ENCODE measurements around the gene TMEM117. TPM values are rescaled to one million over a fixed set of nuclear protein-coding genes. Genes with fewer than 3 reads are reported as not detected.

Gene TMEM117
- total RNA-seq, 5 donors from 2014 or later (not counting 1 experiment from before 2014, with no cell fraction given), result 3.3 to 4.4 (median 3.9) TPM

GRCh38 chr12:44286821-44287505, 451.1 kb downstream of the TMEM117 start:
- ATAC-seq (replicated peaks in 1 of 4) (no peak), DNase-seq (no peak)
- CTCF ChIA-PET, result no interaction called here
- Mint-ChIP-seq H3K36me3 (no peaks in the 10 kb centered on the region), H3K27ac (no peak overlapping the region), H3K4me3 (no peak overlapping the region), H3K27me3 (no peaks in the 10 kb centered on the region), H3K4me1 (peaks cover 18 to 20% (median 18%) of the 10 kb centered on the region in 3 donors), H3K9me3 (peaks cover 0 to 4% (median 3%) of the 10 kb centered on the region in 3 donors)
- Histone ChIP-seq H3K9me3 (no peaks in the 10 kb centered on the region), H3K4me1 (ENCODE audit: control insufficient read depth in 1 of 2, extremely low read depth in 1 of 2, insufficient read depth in 2 of 2, low read length in 2 of 2) (no peaks in the 10 kb centered on the region), H3K27ac (ENCODE audit: low read length) (no peak overlapping the region), H3K27me3 (replicated peaks in 1 of 2; ENCODE audit: control insufficient read depth in 2 of 2, extremely low read depth in 1 of 2, insufficient read depth in 2 of 2, low read length in 1 of 2) (no peaks in the 10 kb centered on the region), H3K4me3 (ENCODE audit: control insufficient read depth in 1 of 2, extremely low read depth in 1 of 2, low read length in 1 of 2) (no peak overlapping the region), H3K36me3 (ENCODE audit: control insufficient read depth in 2 of 2, extremely low read depth in 1 of 2, insufficient read depth in 1 of 2, low read length in 1 of 2) (no peaks in the 10 kb centered on the region)
- no CpG with 5 or more reads among the region's 2 CpGs for WGBS (ENCODE audit: insufficient coverage)
- POLR2A ChIA-PET, result no interaction called here

- H3K36me3 ChIP-seq (ENCODE audit: control insufficient read depth in 2 of 2, extremely low read depth in 1 of 2, insufficient read depth in 1 of 2, low read length in 1 of 2), result no peaks in the 10 kb centered on the region
- no peaks in the 10 kb centered on the region for H3K9me3 ChIP-seq
- H3K27me3 ChIP-seq (replicated peaks in 1 of 2; ENCODE audit: control insufficient read depth in 2 of 2, extremely low read depth in 1 of 2, insufficient read depth in 2 of 2, low read length in 1 of 2), result no peaks in the 10 kb centered on the region
- Mint-ChIP-seq H3K4me1 (peaks cover 18 to 20% (median 18%) of the 10 kb centered on the region in 3 donors), H3K4me3 (no peak overlapping the region), H3K27ac (no peak overlapping the region), H3K27me3 (no peaks in the 10 kb centered on the region), H3K9me3 (peaks cover 3 to 8% (median 8%) of the 10 kb centered on the region in 3 donors), H3K36me3 (no peaks in the 10 kb centered on the region)
- no peak overlapping the region for H3K4me3 ChIP-seq (ENCODE audit: control insufficient read depth in 1 of 2, extremely low read depth in 1 of 2, low read length in 1 of 2)
- H3K27ac ChIP-seq (ENCODE audit: low read length), result no peak overlapping the region
- H3K4me1 ChIP-seq (ENCODE audit: control insufficient read depth in 1 of 2, extremely low read depth in 1 of 2, insufficient read depth in 2 of 2, low read length in 2 of 2), result no peaks in the 10 kb centered on the region
- CTCF ChIA-PET, result no interaction called here
- POLR2A ChIA-PET, result no interaction called here
- ATAC-seq (replicated peaks in 1 of 4), result no peak
- no peak for DNase-seq
These were observed 451.7 kb downstream of the TMEM117 start for GRCh38 chr12:44287545-44287944.

DNA sequence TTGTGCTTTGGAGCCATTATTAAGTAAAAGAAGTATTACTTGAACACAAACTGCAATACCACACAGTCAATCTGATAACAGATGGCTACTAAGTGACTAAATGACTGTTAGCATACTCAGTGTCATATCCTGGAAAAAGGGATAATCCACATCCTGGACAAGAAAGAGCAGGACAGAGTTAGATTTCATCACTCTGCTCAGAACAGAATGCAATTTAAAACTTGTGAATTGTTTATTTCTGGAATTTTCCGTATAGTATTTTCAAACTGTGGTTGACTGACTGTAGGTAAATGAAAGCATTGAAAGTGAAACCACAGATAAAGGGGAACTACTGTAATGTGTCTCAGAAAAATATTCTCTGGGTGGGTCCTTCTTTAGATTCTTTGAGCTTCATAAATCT, 458.8 kb downstream of the TMEM117 start:
- Histone ChIP-seq H3K36me3 (ENCODE audit: control insufficient read depth in 2 of 2, extremely low read depth in 1 of 2, insufficient read depth in 1 of 2, low read length in 1 of 2) (no peaks in the 10 kb centered on the region), H3K9me3 (no peaks in the 10 kb centered on the region), H3K27ac (ENCODE audit: low read length) (no peak overlapping the region), H3K4me3 (ENCODE audit: control insufficient read depth in 1 of 2, extremely low read depth in 1 of 2, low read length in 1 of 2) (no peak overlapping the region), H3K27me3 (replicated peaks in 1 of 2; ENCODE audit: control insufficient read depth in 2 of 2, extremely low read depth in 1 of 2, insufficient read depth in 2 of 2, low read length in 1 of 2) (no peaks in the 10 kb centered on the region), H3K4me1 (ENCODE audit: control insufficient read depth in 1 of 2, extremely low read depth in 1 of 2, insufficient read depth in 2 of 2, low read length in 2 of 2) (no peaks in the 10 kb centered on the region)
- no peak overlapping the region for H3K27ac Mint-ChIP-seq
- ChIA-PET CTCF (no interaction called here), POLR2A (no interaction called here)
- no peaks in the 10 kb centered on the region for H3K4me1 Mint-ChIP-seq
- no peaks in the 10 kb centered on the region for H3K27me3 Mint-ChIP-seq
- WGBS (ENCODE audit: insufficient coverage), result 33% methylated on average over 1 of the region's 1 CpG
- ATAC-seq (replicated peaks in 1 of 4), result no peak
- H3K36me3 Mint-ChIP-seq, result peaks cover 12% of the 10 kb centered on the region
- H3K9me3 Mint-ChIP-seq, result peaks cover 14 to 23% (median 18%) of the 10 kb centered on the region in 3 donors
- H3K4me3 Mint-ChIP-seq, result no peak overlapping the region
- no peak for DNase-seq

GRCh38 chr12:44295958-44296623, 460.2 kb downstream of the TMEM117 start:
- Mint-ChIP-seq H3K4me3 (no peak overlapping the region), H3K27ac (no peak overlapping the region), H3K4me1 (no peaks in the 10 kb centered on the region), H3K36me3 (peaks cover 16% of the 10 kb centered on the region), H3K27me3 (no peaks in the 10 kb centered on the region), H3K9me3 (peaks cover 14 to 19% (median 15%) of the 10 kb centered on the region in 3 donors)
- ChIA-PET CTCF (no interaction called here), POLR2A (no interaction called here)
- Histone ChIP-seq H3K4me3 (ENCODE audit: control insufficient read depth in 1 of 2, extremely low read depth in 1 of 2, low read length in 1 of 2) (no peak overlapping the region), H3K4me1 (ENCODE audit: control insufficient read depth in 1 of 2, extremely low read depth in 1 of 2, insufficient read depth in 2 of 2, low read length in 2 of 2) (no peaks in the 10 kb centered on the region), H3K36me3 (ENCODE audit: control insufficient read depth in 2 of 2, extremely low read depth in 1 of 2, insufficient read depth in 1 of 2, low read length in 1 of 2) (no peaks in the 10 kb centered on the region), H3K27ac (ENCODE audit: low read length) (no peak overlapping the region), H3K27me3 (replicated peaks in 1 of 2; ENCODE audit: control insufficient read depth in 2 of 2, extremely low read depth in 1 of 2, insufficient read depth in 2 of 2, low read length in 1 of 2) (no peaks in the 10 kb centered on the region), H3K9me3 (no peaks in the 10 kb centered on the region)
- 86% methylated on average over 4 of the region's 4 CpGs for WGBS (ENCODE audit: insufficient coverage)
- ATAC-seq (replicated peaks in 1 of 4) (no peak), DNase-seq (no peak)

DNA sequence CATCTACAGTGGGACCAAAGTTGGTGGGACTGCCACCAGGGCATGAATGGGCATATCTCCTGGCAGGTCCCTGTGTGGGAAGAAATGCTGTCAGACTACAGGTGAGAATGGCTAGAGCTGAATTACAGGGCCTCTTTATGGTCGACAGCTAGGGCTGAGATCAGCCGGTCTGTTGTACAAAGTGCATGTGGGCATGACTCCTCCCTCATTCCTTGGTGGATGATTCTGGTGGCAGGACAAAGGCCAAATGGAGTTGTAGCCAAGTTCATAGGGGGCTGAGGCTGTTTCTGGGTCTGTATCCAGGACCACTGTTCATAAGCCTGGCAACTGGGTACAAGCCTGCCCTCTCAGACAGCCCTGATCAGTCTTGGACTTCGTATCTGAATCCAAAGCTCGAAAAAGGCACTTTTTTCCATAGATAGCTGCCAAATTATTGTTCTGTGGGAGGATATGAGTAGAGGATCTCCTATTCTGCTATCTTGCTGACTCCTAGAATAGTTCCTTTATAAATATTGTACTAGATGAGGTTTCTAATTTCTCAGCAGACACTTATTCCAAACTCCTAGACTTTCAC, 460.8 kb downstream of the TMEM117 start:
- no peaks in the 10 kb centered on the region for H3K27me3 ChIP-seq (replicated peaks in 1 of 2; ENCODE audit: control insufficient read depth in 2 of 2, extremely low read depth in 1 of 2, insufficient read depth in 2 of 2, low read length in 1 of 2)

GRCh38 chr12:44299524-44299923, 463.6 kb downstream of the TMEM117 start:
- WGBS (ENCODE audit: insufficient coverage), result 90% methylated on average over 3 of the region's 3 CpGs
- no peaks in the 10 kb centered on the region for H3K36me3 ChIP-seq (ENCODE audit: control insufficient read depth in 2 of 2, extremely low read depth in 1 of 2, insufficient read depth in 1 of 2, low read length in 1 of 2)
- CTCF ChIA-PET, result no interaction called here
- peaks cover 32% of the 10 kb centered on the region for H3K36me3 Mint-ChIP-seq
- POLR2A ChIA-PET, result no interaction called here
- H3K9me3 ChIP-seq, result no peaks in the 10 kb centered on the region
- ATAC-seq (replicated peaks in 1 of 4) (no peak), DNase-seq (no peak)
- no peak overlapping the region for H3K4me3 ChIP-seq (ENCODE audit: control insufficient read depth in 1 of 2, extremely low read depth in 1 of 2, low read length in 1 of 2)
- no peak overlapping the region for H3K4me3 Mint-ChIP-seq
- no peaks in the 10 kb centered on the region for H3K27me3 ChIP-seq (replicated peaks in 1 of 2; ENCODE audit: control insufficient read depth in 2 of 2, extremely low read depth in 1 of 2, insufficient read depth in 2 of 2, low read length in 1 of 2)
- H3K27me3 Mint-ChIP-seq, result no peaks in the 10 kb centered on the region
- no peaks in the 10 kb centered on the region for H3K4me1 Mint-ChIP-seq
- H3K4me1 ChIP-seq (ENCODE audit: control insufficient read depth in 1 of 2, extremely low read depth in 1 of 2, insufficient read depth in 2 of 2, low read length in 2 of 2), result no peaks in the 10 kb centered on the region
- peaks cover 6 to 12% (median 10%) of the 10 kb centered on the region in 3 donors for H3K9me3 Mint-ChIP-seq
- H3K27ac ChIP-seq (ENCODE audit: low read length), result no peak overlapping the region
- H3K27ac Mint-ChIP-seq, result no peak overlapping the region

More for the DNA sequence above, 460.8 kb downstream of the TMEM117 start:
- Mint-ChIP-seq H3K27me3 (no peaks in the 10 kb centered on the region), H3K36me3 (peaks cover 19% of the 10 kb centered on the region), H3K4me1 (no peaks in the 10 kb centered on the region), H3K27ac (no peak overlapping the region), H3K9me3 (peaks cover 14 to 19% (median 15%) of the 10 kb centered on the region in 3 donors), H3K4me3 (no peak overlapping the region)
- DNase-seq (no peak), ATAC-seq (replicated peaks in 1 of 4) (no peak)
- no peaks in the 10 kb centered on the region for H3K4me1 ChIP-seq (ENCODE audit: control insufficient read depth in 1 of 2, extremely low read depth in 1 of 2, insufficient read depth in 2 of 2, low read length in 2 of 2)
- H3K27ac ChIP-seq (ENCODE audit: low read length), result no peak overlapping the region
- no peaks in the 10 kb centered on the region for H3K36me3 ChIP-seq (ENCODE audit: control insufficient read depth in 2 of 2, extremely low read depth in 1 of 2, insufficient read depth in 1 of 2, low read length in 1 of 2)
- H3K9me3 ChIP-seq, result no peaks in the 10 kb centered on the region
- ChIA-PET POLR2A (no interaction called here), CTCF (no interaction called here)
- no peak overlapping the region for H3K4me3 ChIP-seq (ENCODE audit: control insufficient read depth in 1 of 2, extremely low read depth in 1 of 2, low read length in 1 of 2)
- WGBS (ENCODE audit: insufficient coverage), result no CpG with 5 or more reads among the region's 4 CpGs
